Hepatocyte (in vitro differentiated cells): Measurements from ENCODE around the gene ZNF587B. TPM values are rescaled to one million over a fixed set of nuclear protein-coding genes. Genes with fewer than 3 reads are reported as not detected.
A peak's percentile ranks its signal among the peaks of the same experiment; 100 is the strongest.
"Not testable (repeated sequence)": the region's sequence is repeated elsewhere in the genome, so short reads cannot be mapped to it uniquely, and the experiment has no call there.

Source experiments
- DNase-seq: peaks from one replicate; pipeline ENCODE4 v3.0.0-alpha.2; 2016; ENCODE audit warnings: low spot score
- H2AFZ ChIP-seq: fragments of 200-600 bp; sonication (generic); 2 replicates; pipeline ENCODE4 v1.6.0; 2016; ENCODE audit warnings: antibody characterized with exemption, mild to moderate bottlenecking
- H3K27ac ChIP-seq: fragments of 200-600 bp; sonication (generic); 2 replicates; pipeline ENCODE4 v1.5.1; 2016; ENCODE audit warnings: mild to moderate bottlenecking
- H3K27me3 ChIP-seq: fragments of 200-600 bp; sonication (generic); 2 replicates; pipeline ENCODE4 v1.6.1; 2016
- H3K36me3 ChIP-seq: fragments of 200-600 bp; sonication (generic); replicated peaks from 2 replicates; pipeline ENCODE4 v1.5.1; 2016; ENCODE audit warnings: low read depth; ENCODE audit not compliant: insufficient read depth
- H3K4me1 ChIP-seq: fragments of 200-600 bp; sonication (generic); 2 replicates; pipeline ENCODE4 v1.5.1; 2016; ENCODE audit warnings: mild to moderate bottlenecking, moderate library complexity; ENCODE audit not compliant: insufficient read depth
- H3K4me2 ChIP-seq: fragments of 200-600 bp; sonication (generic); 2 replicates; pipeline ENCODE4 v1.6.0; 2016
- H3K4me3 ChIP-seq: fragments of 200-600 bp; sonication (generic); 2 replicates; pipeline ENCODE4 v1.5.1; 2016; ENCODE audit warnings: mild to moderate bottlenecking
- H3K79me2 ChIP-seq: fragments of 200-600 bp; sonication (generic); 2 replicates; pipeline ENCODE4 v1.6.0; 2017; ENCODE audit warnings: mild to moderate bottlenecking
- H3K9me2 ChIP-seq: fragments of 200-600 bp; sonication (generic); replicated peaks from 2 replicates; pipeline ENCODE4 v1.6.0; 2017; ENCODE audit warnings: mild to moderate bottlenecking; ENCODE audit not compliant: insufficient read depth
- H3K9me3 ChIP-seq: fragments of 200-600 bp; sonication (generic); 2 replicates; pipeline ENCODE4 v1.5.1; 2016; ENCODE audit warnings: low read depth, mild to moderate bottlenecking
- H4K20me1 ChIP-seq: fragments of 200-600 bp; sonication (generic); 2 replicates; pipeline ENCODE4 v1.6.0; 2016; ENCODE audit warnings: mild to moderate bottlenecking; ENCODE audit not compliant: insufficient read depth, poor library complexity, severe bottlenecking
- CTCF ChIP-seq: fragments of 200-600 bp; sonication (generic); IDR thresholded peaks from 2 replicates; pipeline ENCODE4 v1.5.1; 2016; ENCODE audit warnings: antibody characterized with exemption, mild to moderate bottlenecking; ENCODE audit not compliant: poor library complexity
- EZH2 ChIP-seq: fragments of 200-600 bp; sonication (generic); IDR thresholded peaks from 2 replicates; pipeline ENCODE4 v1.6.1; 2016; ENCODE audit warnings: antibody characterized with exemption, mild to moderate bottlenecking, borderline replicate concordance
- EZH2phosphoT487 ChIP-seq: fragments of 200-600 bp; sonication (generic); IDR thresholded peaks from one replicate; pipeline ENCODE4 v1.6.1; 2018; ENCODE audit warnings: antibody characterized with exemption, mild to moderate bottlenecking, low read depth, moderate library complexity; ENCODE audit not compliant: unreplicated experiment, severe bottlenecking
- WGBS: methylation state at CpG from one replicate; pipeline ENCODE4 v1.1.6; 2016; ENCODE audit warnings: low lambda C conversion rate; ENCODE audit errors: missing lambda C conversion rate; 5-methylcytosine and 5-hydroxymethylcytosine counted together
- polyA plus RNA-seq: library from polyadenylated mRNA; unstranded; fragments of >200 nt; fragmentation: Nextera tagmentation; extraction: Ambion mirVana; gene quantifications from 2 replicates; pipeline ENCODE4 v1.2.1, GENCODE V29; 2016
- total RNA-seq: library from RNA; depleted of rRNA; stranded (reverse); fragments of >200 nt; gene quantifications from 2 replicates; pipeline ENCODE4 v1.2.3, GENCODE V29; 2014

ZNF587B gene
- total and polyA plus RNA-seq, 2 experiments from 2014 or later: 1.8 to 16.8 TPM

DNA sequence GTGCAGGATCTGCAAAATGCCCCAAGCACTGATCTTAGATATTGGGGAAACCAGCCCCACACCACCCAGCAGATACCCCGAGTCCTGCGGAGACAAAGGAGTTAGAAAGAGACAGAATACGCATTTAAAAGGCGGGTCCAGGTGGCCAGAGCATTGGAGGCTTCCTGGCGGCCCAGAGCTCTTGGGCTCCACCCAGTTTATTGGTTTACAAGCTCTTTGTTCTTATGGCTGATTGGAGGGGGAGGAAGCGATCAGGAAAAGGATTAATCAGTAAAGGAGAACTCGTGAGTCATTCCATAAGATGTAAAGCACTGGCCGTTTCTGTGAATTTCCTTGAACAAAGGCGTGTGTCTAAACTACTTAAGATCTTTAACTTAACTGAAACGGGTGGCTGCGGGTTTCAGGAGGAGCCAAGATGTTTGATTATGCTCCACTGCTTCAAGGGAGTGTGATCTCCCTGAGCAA is 20.5 kb downstream of the ZNF587B start:
- Histone ChIP-seq H3K9me3 (no peaks in the 10 kb centered on the region), H3K9me2 (no peaks in the 10 kb centered on the region), H4K20me1 (peaks cover 10% of the 10 kb centered on the region), H2AFZ (no peak overlapping the region), H3K4me3 (peak overlapping the region; percentile 90), H3K4me2 (peak overlapping the region; percentile 87), H3K4me1 (peaks cover 20% of the 10 kb centered on the region), H3K27ac (peak overlapping the region; percentile 97), H3K27me3 (no peaks in the 10 kb centered on the region), H3K79me2 (peaks cover 77% of the 10 kb centered on the region), H3K36me3 (no peaks in the 10 kb centered on the region)
- DNase-seq: peak; percentile 85
- no peak for TF ChIP-seq CTCF
- TF ChIP-seq EZH2phosphoT487: no peak
- TF ChIP-seq EZH2: no peak
- WGBS: 3% methylated on average over 11 of the region's 11 CpGs

GRCh38 chr19:57851812-57852603 is 21.9 kb downstream of the ZNF587B start:
- H4K20me1 ChIP-seq, DNase-seq, H3K36me3 ChIP-seq, H2AFZ ChIP-seq, H3K27me3 ChIP-seq, H3K4me3 ChIP-seq, H3K9me2 ChIP-seq, H3K9me3 ChIP-seq: not testable (repeated sequence)
- H3K27ac ChIP-seq: peak overlapping the region; percentile 97
- H3K4me2 ChIP-seq: peak overlapping the region; percentile 87
- peaks cover 71% of the 10 kb centered on the region for H3K79me2 ChIP-seq
- peaks cover 20% of the 10 kb centered on the region for H3K4me1 ChIP-seq
- WGBS: 57% methylated on average over 5 of the region's 6 CpGs

DNA sequence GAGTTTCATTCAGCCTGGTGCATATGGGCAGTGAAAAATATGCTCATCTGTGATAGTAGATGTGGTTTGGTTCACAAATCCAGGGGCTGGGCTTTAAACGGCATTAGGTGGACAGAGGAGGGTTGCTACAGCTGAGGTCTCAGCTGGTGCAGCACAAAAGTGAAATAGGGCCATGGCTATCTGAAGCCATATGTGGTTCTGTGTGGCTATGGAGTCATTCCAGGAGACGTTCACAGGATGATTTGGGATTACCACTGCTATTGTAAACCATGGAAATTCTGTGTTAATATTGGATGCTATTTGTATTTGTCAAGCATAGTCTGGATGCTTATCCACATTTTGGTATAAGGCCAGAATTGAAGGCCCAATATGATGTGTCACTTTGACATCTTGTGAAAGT is 24.0 kb downstream of the ZNF587B start:
- not testable (repeated sequence) for H2AFZ ChIP-seq, H3K36me3 ChIP-seq, H3K9me2 ChIP-seq, H3K27ac ChIP-seq, DNase-seq, H3K27me3 ChIP-seq, H3K9me3 ChIP-seq, H3K4me2 ChIP-seq, H4K20me1 ChIP-seq, H3K4me3 ChIP-seq
- 75% methylated on average over 2 of the region's 2 CpGs for WGBS
- Histone ChIP-seq H3K79me2 (peaks cover 67% of the 10 kb centered on the region), H3K4me1 (peaks cover 20% of the 10 kb centered on the region)

DNA sequence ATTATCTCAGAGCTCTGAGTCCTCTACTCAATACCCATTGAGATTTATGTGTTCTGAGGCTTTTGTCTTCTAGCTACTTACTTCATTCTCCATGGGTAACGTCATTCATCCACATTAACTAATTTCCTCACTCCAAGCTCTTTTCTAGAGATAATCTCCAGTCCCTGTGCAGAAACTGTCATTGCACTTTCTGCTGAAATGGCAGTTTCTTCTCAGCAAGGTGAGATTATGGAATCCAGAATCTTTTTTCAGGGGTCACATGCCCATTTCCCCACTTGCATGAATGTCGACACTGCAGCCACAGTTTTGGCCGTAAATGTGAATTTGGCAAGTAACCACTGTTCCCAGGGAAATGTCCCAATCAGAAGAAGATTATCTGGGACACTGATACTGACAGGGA is 32.3 kb downstream of the ZNF587B start:
- not testable (repeated sequence) for H3K9me2 ChIP-seq, H3K27me3 ChIP-seq, H3K27ac ChIP-seq, H4K20me1 ChIP-seq, H2AFZ ChIP-seq, DNase-seq, H3K4me1 ChIP-seq, H3K4me2 ChIP-seq, H3K4me3 ChIP-seq
- WGBS: 92% methylated on average over 3 of the region's 3 CpGs
- Histone ChIP-seq H3K36me3 (peaks cover 17% of the 10 kb centered on the region), H3K79me2 (peaks cover 62% of the 10 kb centered on the region), H3K9me3 (peaks cover 12% of the 10 kb centered on the region)

GRCh38 chr19:57867868-57868492 is 37.9 kb downstream of the ZNF587B start:
- 98% methylated on average over 7 of the region's 7 CpGs for WGBS
- Histone ChIP-seq H3K9me3 (peaks cover 38% of the 10 kb centered on the region), H3K9me2 (no peaks in the 10 kb centered on the region), H3K4me1 (no peaks in the 10 kb centered on the region), H3K27me3 (no peaks in the 10 kb centered on the region), H3K4me3 (no peak overlapping the region), H2AFZ (no peak overlapping the region), H3K36me3 (peaks cover 24% of the 10 kb centered on the region), H3K4me2 (no peak overlapping the region), H3K79me2 (peaks cover 30% of the 10 kb centered on the region), H4K20me1 (no peaks in the 10 kb centered on the region), H3K27ac (no peak overlapping the region)
- DNase-seq: no peak
- TF ChIP-seq EZH2phosphoT487: no peak
- TF ChIP-seq CTCF: no peak

GRCh38 chr19:57869655-57870054 is 39.6 kb downstream of the ZNF587B start:
- H3K9me3 ChIP-seq: peaks cover 53% of the 10 kb centered on the region
- not testable (repeated sequence) for H3K4me2 ChIP-seq, H2AFZ ChIP-seq, DNase-seq, H3K27me3 ChIP-seq, H4K20me1 ChIP-seq, H3K9me2 ChIP-seq, H3K27ac ChIP-seq, H3K4me1 ChIP-seq, H3K4me3 ChIP-seq
- H3K36me3 ChIP-seq: peaks cover 29% of the 10 kb centered on the region
- 84% methylated on average over 6 of the region's 6 CpGs for WGBS
- peaks cover 21% of the 10 kb centered on the region for H3K79me2 ChIP-seq
